ENCODE data around the gene ZDHHC8.

ZDHHC8 gene

GRCh38 chr22:20183823-20184222 is 52.2 kb downstream of the ZDHHC8 start:
- DNase-seq: no peak

- DNase-seq: no peak
Measured at GRCh38 chr22:20184501-20185165, 53.0 kb downstream of the ZDHHC8 start.

- DNase-seq: no peak
Measured at GRCh38 chr22:20185750-20186149, 54.1 kb downstream of the ZDHHC8 start.

GRCh38 chr22:20186183-20186870 is 54.7 kb downstream of the ZDHHC8 start:
- no peak for DNase-seq

- no peak for DNase-seq
Measured at GRCh38 chr22:20186871-20187546, 55.4 kb downstream of the ZDHHC8 start.

GRCh38 chr22:20187777-20188566 is 56.4 kb downstream of the ZDHHC8 start:
- DNase-seq: no peak

GRCh38 chr22:20188567-20188877 is 56.9 kb downstream of the ZDHHC8 start:
- no peak for DNase-seq

GRCh38 chr22:20191000-20191515 is 59.5 kb downstream of the ZDHHC8 start:
- DNase-seq: no peak

- DNase-seq: no peak
Measured at GRCh38 chr22:20191803-20192202, 60.2 kb downstream of the ZDHHC8 start.

- no peak for DNase-seq
Measured at GRCh38 chr22:20192293-20192971, 60.8 kb downstream of the ZDHHC8 start.

GRCh38 chr22:20192972-20193760 is 61.6 kb downstream of the ZDHHC8 start:
- no peak for DNase-seq

- no peak for DNase-seq
Measured at GRCh38 chr22:20193761-20194494, 62.3 kb downstream of the ZDHHC8 start.

GRCh38 chr22:20194681-20195593 is 63.3 kb downstream of the ZDHHC8 start:
- no peak for DNase-seq

- DNase-seq: no peak
Measured at GRCh38 chr22:20196094-20196842, 64.7 kb downstream of the ZDHHC8 start.

Data from stimulated activated CD4-positive, alpha-beta T cell treated with anti-CD3 and anti-CD28 coated beads, Interleukin-4, amount 100 ng/mL, for 24 hours (primary cell).